OCI-LY7 (cell line): ENCODE measurements around the gene TCHH.
"Not testable (repeated sequence)": the region's sequence is repeated elsewhere in the genome, so short reads cannot be mapped to it uniquely, and the experiment has no call there.

ENCODE experiments used
- CTCF ChIP-seq: fragments of 200-600 bp; sonication (generic); conservative IDR thresholded peaks from 2 replicates; pipeline ENCODE4 v1.5.1; 2014; ENCODE audit warnings: mild to moderate bottlenecking, antibody characterized with exemption, low read length, moderate library complexity, mixed read lengths
- EZH2phosphoT487 ChIP-seq: fragments of 200-600 bp; sonication (generic); IDR thresholded peaks from 2 replicates; pipeline ENCODE4 v1.6.1; 2018; ENCODE audit warnings: low read depth, borderline replicate concordance, mild to moderate bottlenecking, mixed run types, antibody characterized with exemption, low read length, moderate library complexity, mixed read lengths

- not testable (repeated sequence) for TF ChIP-seq CTCF, EZH2phosphoT487
These were observed 29.5 kb upstream of the TCHH start for GRCh38 chr1:152144674-152145183.
